ENCODE results near the gene SUPT20HL1.

Gene SUPT20HL1

GRCh38 chrX:24317567-24317966 lies 42.9 kb upstream of the SUPT20HL1 start:
- ATAC-seq = no peak; the same call in 2 of the 3 replicates
- peak; percentile 71 for TF ChIP-seq TCF4 (CRISPR knock-in tag; IDR thresholded peaks at IDR 0.05; ENCODE audit: borderline replicate concordance)
- no peak for TF ChIP-seq TSHZ2 (CRISPR knock-in tag; IDR thresholded peaks at IDR 0.05)
- TF ChIP-seq ESRRG (CRISPR knock-in tag; IDR thresholded peaks at IDR 0.05) = no peak
- TF ChIP-seq TOX (CRISPR knock-in tag; IDR thresholded peaks at IDR 0.05; ENCODE audit: borderline replicate concordance) = no peak
- TF ChIP-seq ZNF70 (CRISPR knock-in tag; IDR thresholded peaks at IDR 0.05) = no peak
- TF ChIP-seq ZC3H10 (CRISPR knock-in tag; IDR thresholded peaks at IDR 0.05) = no peak
- no peak for TF ChIP-seq ISL1 (CRISPR knock-in tag; IDR thresholded peaks at IDR 0.05)
- no peak for TF ChIP-seq OSR1 (CRISPR knock-in tag; IDR thresholded peaks at IDR 0.05)

- TF ChIP-seq ARNTL (CRISPR knock-in tag; IDR thresholded peaks at IDR 0.05; ENCODE audit: borderline replicate concordance, low read depth) (no peak), TSHZ2 (CRISPR knock-in tag; IDR thresholded peaks at IDR 0.05) (no peak), ISL1 (CRISPR knock-in tag; IDR thresholded peaks at IDR 0.05) (no peak)
- ATAC-seq = no peak
Observed at GRCh38 chrX:24321741-24322395, 38.6 kb upstream of the SUPT20HL1 start.

GRCh38 chrX:24325231-24325630 lies 35.2 kb upstream of the SUPT20HL1 start:
- TF ChIP-seq SNAI2 (CRISPR knock-in tag; IDR thresholded peaks at IDR 0.05) (no peak), PATZ1 (CRISPR knock-in tag; IDR thresholded peaks at IDR 0.05; ENCODE audit: borderline replicate concordance) (no peak), TCF4 (CRISPR knock-in tag; IDR thresholded peaks at IDR 0.05; ENCODE audit: borderline replicate concordance) (no peak), ZFP30 (CRISPR knock-in tag; IDR thresholded peaks at IDR 0.05) (no peak), OSR1 (CRISPR knock-in tag; IDR thresholded peaks at IDR 0.05) (no peak), CREB5 (CRISPR knock-in tag; IDR thresholded peaks at IDR 0.05; ENCODE audit: low read depth) (no peak), CSDC2 (CRISPR knock-in tag; IDR thresholded peaks at IDR 0.05) (no peak)
- no peak for ATAC-seq

- no peak for ATAC-seq
- no peak for TF ChIP-seq CREB5 (CRISPR knock-in tag; IDR thresholded peaks at IDR 0.05; ENCODE audit: low read depth)
- no peak for TF ChIP-seq CSDC2 (CRISPR knock-in tag; IDR thresholded peaks at IDR 0.05)
- TF ChIP-seq ZFP3 (CRISPR knock-in tag; IDR thresholded peaks at IDR 0.05) = no peak
- TF ChIP-seq ZNF70 (CRISPR knock-in tag; IDR thresholded peaks at IDR 0.05) = no peak
- TF ChIP-seq ZFP30 (CRISPR knock-in tag; IDR thresholded peaks at IDR 0.05) = no peak
- no peak for TF ChIP-seq TSHZ2 (CRISPR knock-in tag; IDR thresholded peaks at IDR 0.05)
- no peak for TF ChIP-seq ZC3H10 (CRISPR knock-in tag; IDR thresholded peaks at IDR 0.05)
- no peak for TF ChIP-seq RARB (CRISPR knock-in tag; IDR thresholded peaks at IDR 0.05)
- TF ChIP-seq TOX (CRISPR knock-in tag; IDR thresholded peaks at IDR 0.05; ENCODE audit: borderline replicate concordance) = no peak
- TF ChIP-seq PPARA (CRISPR knock-in tag; IDR thresholded peaks at IDR 0.05; ENCODE audit: borderline replicate concordance) = no peak
- no peak for TF ChIP-seq TCF4 (CRISPR knock-in tag; IDR thresholded peaks at IDR 0.05; ENCODE audit: borderline replicate concordance)
- TF ChIP-seq SNAI2 (CRISPR knock-in tag; IDR thresholded peaks at IDR 0.05) = no peak
- TF ChIP-seq CSRNP3 (CRISPR knock-in tag; IDR thresholded peaks at IDR 0.05) = no peak
- TF ChIP-seq ISL1 (CRISPR knock-in tag; IDR thresholded peaks at IDR 0.05) = no peak
- no peak for TF ChIP-seq ZNF8 (CRISPR knock-in tag; IDR thresholded peaks at IDR 0.05)
- TF ChIP-seq ZNF565 (CRISPR knock-in tag; conservative IDR thresholded peaks at IDR 0.05; ENCODE audit: low read depth) = no peak
Observed at GRCh38 chrX:24332878-24333277, 27.6 kb upstream of the SUPT20HL1 start.
